Effector memory CD8-positive, alpha-beta T cell (primary cell): Measurements from ENCODE around the gene BMP7.
A peak's percentile ranks its signal among the peaks of the same experiment; 100 is the strongest.
"Not testable (repeated sequence)": the region's sequence is repeated elsewhere in the genome, so short reads cannot be mapped to it uniquely, and the experiment has no call there.

Experiments
- ATAC-seq: fragments of 150-1000 bp; cut with Tn5 transposase; replicated peaks from 2 replicates; pipeline ENCODE4 v1.10.0; 2021; ENCODE audit warnings: mild to moderate bottlenecking, moderate library complexity
- DNase-seq, 3 experiments: peaks; one replicate each; pipeline ENCODE4 v3.0.0; 2021
- H3K27ac Mint-ChIP-seq, 2 donors: one replicate each; pipeline ENCODE4 v1.8.0; 2022; ENCODE audit warnings: mild to moderate bottlenecking in 2 of 2, mixed read lengths in 2 of 2, moderate library complexity in 2 of 2
- H3K27me3 Mint-ChIP-seq, 2 donors: one replicate each; pipeline ENCODE4 v1.8.0; 2022; ENCODE audit warnings: mixed read lengths in 2 of 2
- H3K36me3 Mint-ChIP-seq: one replicate; pipeline ENCODE4 v1.8.0; 2022; ENCODE audit warnings: mild to moderate bottlenecking, moderate library complexity, mixed read lengths; ENCODE audit not compliant: insufficient read depth
- H3K4me1 Mint-ChIP-seq, 2 donors: one replicate each; pipeline ENCODE4 v1.8.0; 2022; ENCODE audit warnings: low read depth in 2 of 2, mixed read lengths in 2 of 2
- H3K4me3 Mint-ChIP-seq, 2 donors: one replicate each; pipeline ENCODE4 v1.8.0; 2022; ENCODE audit warnings: mild to moderate bottlenecking in 2 of 2, mixed read lengths in 2 of 2, moderate library complexity in 2 of 2
- H3K9me3 Mint-ChIP-seq, 2 donors: one replicate each; pipeline ENCODE4 v1.8.0; 2022; ENCODE audit warnings: mixed read lengths in 2 of 2

The BMP7 gene

DNA sequence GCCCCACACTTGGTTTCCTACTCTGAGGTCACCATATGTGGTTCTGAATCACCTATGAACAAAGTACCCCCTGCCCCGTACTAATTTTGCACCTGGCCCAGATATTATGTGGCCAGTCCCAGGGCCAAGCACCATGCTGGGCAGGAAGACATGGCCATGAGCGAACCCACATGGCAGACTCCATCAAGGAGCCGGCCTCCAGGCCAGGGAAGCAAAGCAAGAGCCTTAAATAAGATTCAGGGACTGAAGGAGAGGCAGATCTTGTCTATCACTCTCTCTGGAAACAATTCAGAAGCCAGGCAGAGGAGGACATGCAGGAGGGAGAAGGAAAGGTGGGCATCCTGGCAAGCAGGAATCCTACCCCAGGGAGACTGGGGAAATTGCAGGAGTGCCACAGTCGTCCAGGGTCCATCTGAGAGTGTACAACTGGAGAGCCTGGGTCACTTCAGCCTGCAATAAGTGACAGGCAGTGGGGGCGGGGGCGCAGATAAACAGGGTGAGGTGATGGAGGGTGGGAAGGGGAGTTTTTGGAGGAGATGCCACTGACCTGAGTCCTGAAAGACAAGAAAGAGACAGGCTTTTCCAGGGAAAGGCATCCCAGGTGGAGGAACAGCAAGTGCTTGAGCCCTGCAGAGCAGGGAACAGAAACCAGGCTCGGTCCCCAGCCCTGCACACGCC is 2.1 kb upstream of the BMP7 start:
- H3K36me3 Mint-ChIP-seq = peaks cover 3% of the 10 kb centered on the region
- DNase-seq = no peak
- no peaks in the 10 kb centered on the region for H3K9me3 Mint-ChIP-seq
- no peak overlapping the region for H3K27ac Mint-ChIP-seq
- peaks cover 57 to 91% of the 10 kb centered on the region in 2 donors for H3K27me3 Mint-ChIP-seq
- no peak overlapping the region for H3K4me3 Mint-ChIP-seq
- peaks cover 4 to 7% of the 10 kb centered on the region in 2 donors for H3K4me1 Mint-ChIP-seq
- ATAC-seq = no peak

DNA sequence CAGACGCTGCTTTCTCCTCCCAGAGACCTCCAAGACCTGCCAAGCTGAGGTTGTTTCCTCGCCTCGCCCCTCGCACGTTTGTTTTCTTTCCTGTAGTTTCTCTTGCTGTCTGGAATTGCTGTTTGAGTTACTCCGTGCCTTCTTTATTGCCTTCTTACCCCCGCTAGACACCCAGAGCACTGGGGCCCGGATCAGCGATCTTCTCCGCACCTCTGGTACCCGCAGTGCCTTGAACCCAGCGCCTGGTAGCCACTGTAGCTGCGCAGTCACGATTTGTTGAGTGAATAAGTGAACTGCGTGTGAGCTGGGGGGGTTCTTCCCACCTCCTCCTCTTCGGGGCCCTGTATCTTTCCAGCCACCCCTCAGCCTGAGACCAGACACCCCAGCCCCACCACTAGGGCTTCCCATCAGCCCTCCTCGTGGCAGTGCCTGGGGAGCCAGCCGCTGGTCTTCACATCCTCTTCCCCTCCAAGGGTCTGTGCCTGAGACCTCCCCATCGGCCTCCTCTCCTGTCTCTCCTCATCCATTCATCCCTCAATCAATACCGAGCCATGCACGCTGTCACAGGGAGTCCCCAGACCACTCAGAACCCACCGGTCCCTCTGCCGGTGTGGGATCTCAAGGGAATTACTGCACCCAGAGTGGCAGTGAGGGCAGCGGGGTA is 849 bp upstream of the BMP7 start:
- H3K27ac Mint-ChIP-seq = no peak overlapping the region
- no peak for DNase-seq
- H3K4me1 Mint-ChIP-seq = peaks cover 4 to 7% of the 10 kb centered on the region in 2 donors
- H3K27me3 Mint-ChIP-seq = peaks cover 60 to 92% of the 10 kb centered on the region in 2 donors
- no peak for ATAC-seq
- H3K9me3 Mint-ChIP-seq = no peaks in the 10 kb centered on the region
- H3K36me3 Mint-ChIP-seq = peaks cover 3% of the 10 kb centered on the region
- H3K4me3 Mint-ChIP-seq = peak overlapping the region; percentile 1 to 32

DNA sequence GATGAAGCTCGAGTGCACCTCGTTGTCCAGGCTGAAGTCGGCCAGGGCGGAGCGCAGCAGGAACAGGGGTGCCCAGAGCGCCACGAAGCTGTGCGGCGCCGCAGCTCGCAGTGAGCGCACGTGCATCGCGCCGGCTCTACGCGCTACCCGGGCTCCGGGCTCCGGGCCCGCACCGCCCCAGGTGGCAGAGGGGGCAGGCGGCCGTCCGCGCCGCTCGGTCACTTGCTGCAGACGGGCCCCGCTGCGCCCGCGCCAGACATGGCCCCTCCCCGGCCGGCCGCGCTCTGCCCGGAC is 497 bp downstream of the BMP7 start:
- DNase-seq = no peak
- peaks cover 4 to 7% of the 10 kb centered on the region in 2 donors for H3K4me1 Mint-ChIP-seq
- H3K9me3 Mint-ChIP-seq = no peaks in the 10 kb centered on the region
- H3K27me3 Mint-ChIP-seq = peaks cover 72 to 92% of the 10 kb centered on the region in 2 donors
- no peak overlapping the region for H3K4me3 Mint-ChIP-seq
- no peak overlapping the region for H3K27ac Mint-ChIP-seq
- H3K36me3 Mint-ChIP-seq = peaks cover 3% of the 10 kb centered on the region
- ATAC-seq = no peak

- Mint-ChIP-seq H3K4me1 (peaks cover 4 to 7% of the 10 kb centered on the region in 2 donors), H3K9me3 (no peaks in the 10 kb centered on the region), H3K36me3 (peaks cover 3% of the 10 kb centered on the region), H3K27ac (no peak overlapping the region), H3K4me3 (no peak overlapping the region), H3K27me3 (peaks cover 74 to 92% of the 10 kb centered on the region in 2 donors)
- DNase-seq (no peak), ATAC-seq (no peak)
Observed at GRCh38 chr20:57265336-57265996, 975 bp downstream of the BMP7 start.

DNA sequence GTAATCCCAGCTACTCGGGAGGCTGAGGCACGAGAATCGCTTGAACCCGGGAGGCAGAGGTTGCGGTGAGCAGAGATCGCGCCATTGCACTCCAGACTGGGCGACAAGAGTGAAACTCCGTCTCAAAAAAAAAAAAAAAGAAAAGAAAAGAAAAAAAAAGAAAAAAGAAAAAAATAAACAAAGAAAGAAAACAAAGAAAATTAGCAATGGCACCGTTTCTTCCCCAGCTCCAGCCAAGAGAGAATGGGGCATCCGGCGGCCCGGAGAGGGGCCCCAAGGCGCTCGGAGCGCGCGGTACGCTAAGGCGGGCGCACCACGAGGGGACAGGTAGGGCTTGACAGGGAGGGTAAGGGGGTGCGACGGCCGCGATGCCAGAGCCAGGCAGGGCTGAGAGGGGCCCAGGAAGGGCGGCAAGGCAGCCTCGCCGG is 1.5 kb downstream of the BMP7 start:
- H3K27ac Mint-ChIP-seq, H3K4me3 Mint-ChIP-seq, DNase-seq, H3K9me3 Mint-ChIP-seq, H3K4me1 Mint-ChIP-seq, ATAC-seq, H3K36me3 Mint-ChIP-seq: not testable (repeated sequence)
- peaks cover 74 to 92% of the 10 kb centered on the region in 2 donors for H3K27me3 Mint-ChIP-seq

DNA sequence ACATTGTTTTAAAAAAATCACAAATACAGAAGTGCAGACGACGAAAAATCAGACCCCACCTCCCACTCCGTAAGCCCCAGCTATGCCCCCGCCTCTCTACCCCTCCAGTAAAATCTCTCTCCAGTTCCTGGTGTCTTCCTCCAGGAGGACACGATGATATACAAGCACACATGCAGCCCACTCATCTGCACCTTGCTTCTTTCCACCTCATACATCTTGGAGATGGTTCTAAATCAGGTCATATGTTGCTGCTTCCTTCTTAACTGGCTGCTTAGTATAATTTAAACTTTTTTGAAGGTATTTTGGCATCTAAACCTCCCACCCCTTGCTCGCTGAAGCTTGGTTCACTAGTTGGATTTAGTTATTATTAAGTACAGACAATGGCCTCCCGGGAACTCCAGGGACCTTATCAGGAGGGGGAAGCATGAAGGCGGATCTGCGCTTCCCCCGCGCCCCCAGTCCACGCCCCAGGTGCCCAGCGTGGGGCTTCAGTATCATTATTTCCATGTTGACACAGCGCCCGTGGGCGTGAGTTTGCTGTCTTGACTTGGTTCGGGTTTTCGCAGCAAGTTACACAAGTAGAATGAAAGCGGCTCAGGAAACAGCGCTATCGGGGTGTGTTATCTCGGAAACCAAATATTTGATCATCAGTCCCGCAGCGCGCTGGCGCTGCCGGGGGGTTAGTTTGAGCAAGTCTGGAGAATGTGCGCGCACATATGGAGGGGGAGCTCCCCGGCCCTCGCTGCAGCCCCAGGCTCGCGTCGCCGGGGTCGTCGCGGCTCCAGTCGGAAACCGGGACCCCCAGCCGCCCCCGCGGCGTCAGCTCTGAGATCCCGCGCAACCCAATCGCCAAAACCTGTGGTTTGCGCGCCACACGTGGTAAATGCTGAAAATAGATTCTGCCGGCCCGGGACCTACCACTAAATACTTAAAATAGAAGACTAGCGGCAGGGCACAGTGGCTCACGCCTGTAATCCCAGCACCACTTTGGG is 2.3 kb downstream of the BMP7 start:
- Mint-ChIP-seq H3K9me3 (no peaks in the 10 kb centered on the region), H3K27me3 (peaks cover 73 to 92% of the 10 kb centered on the region in 2 donors), H3K27ac (no peak overlapping the region), H3K36me3 (peaks cover 3% of the 10 kb centered on the region), H3K4me1 (peaks cover 4 to 7% of the 10 kb centered on the region in 2 donors), H3K4me3 (no peak overlapping the region)
- no peak for ATAC-seq
- DNase-seq = no peak

- Mint-ChIP-seq H3K27ac (no peak overlapping the region), H3K9me3 (no peaks in the 10 kb centered on the region), H3K4me3 (no peak overlapping the region), H3K4me1 (peaks cover 4 to 7% of the 10 kb centered on the region in 2 donors), H3K27me3 (peaks cover 69 to 90% of the 10 kb centered on the region in 2 donors), H3K36me3 (peaks cover 3% of the 10 kb centered on the region)
- ATAC-seq (no peak), DNase-seq (no peak)
Observed at GRCh38 chr20:57262784-57263609, 3.4 kb downstream of the BMP7 start.

DNA sequence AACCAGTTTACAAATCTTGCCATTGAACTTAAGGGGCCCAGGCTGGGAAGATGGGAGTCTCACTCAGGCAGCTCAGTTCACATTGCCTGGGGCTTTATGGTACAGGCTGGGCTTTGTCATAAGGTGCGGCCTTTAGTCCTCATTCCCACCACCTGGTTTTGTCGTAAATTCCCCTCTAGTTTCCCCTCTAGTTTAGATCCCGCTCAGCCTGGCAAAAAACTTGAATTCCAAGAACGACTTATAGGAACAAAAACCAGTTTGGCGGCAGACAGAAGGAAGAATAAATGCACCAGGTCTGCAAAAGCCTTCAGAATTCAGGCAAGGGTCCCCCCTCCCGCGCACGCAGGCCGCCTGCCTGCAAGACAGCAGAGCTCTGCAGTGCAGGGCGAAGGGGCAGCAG is 4.1 kb downstream of the BMP7 start:
- no peak for ATAC-seq
- H3K4me3 Mint-ChIP-seq = no peak overlapping the region
- peaks cover 1 to 5% of the 10 kb centered on the region in 2 donors for H3K4me1 Mint-ChIP-seq
- H3K27ac Mint-ChIP-seq = no peak overlapping the region
- peaks cover 68 to 90% of the 10 kb centered on the region in 2 donors for H3K27me3 Mint-ChIP-seq
- no peaks in the 10 kb centered on the region for H3K36me3 Mint-ChIP-seq
- no peaks in the 10 kb centered on the region for H3K9me3 Mint-ChIP-seq
- no peak for DNase-seq

DNA sequence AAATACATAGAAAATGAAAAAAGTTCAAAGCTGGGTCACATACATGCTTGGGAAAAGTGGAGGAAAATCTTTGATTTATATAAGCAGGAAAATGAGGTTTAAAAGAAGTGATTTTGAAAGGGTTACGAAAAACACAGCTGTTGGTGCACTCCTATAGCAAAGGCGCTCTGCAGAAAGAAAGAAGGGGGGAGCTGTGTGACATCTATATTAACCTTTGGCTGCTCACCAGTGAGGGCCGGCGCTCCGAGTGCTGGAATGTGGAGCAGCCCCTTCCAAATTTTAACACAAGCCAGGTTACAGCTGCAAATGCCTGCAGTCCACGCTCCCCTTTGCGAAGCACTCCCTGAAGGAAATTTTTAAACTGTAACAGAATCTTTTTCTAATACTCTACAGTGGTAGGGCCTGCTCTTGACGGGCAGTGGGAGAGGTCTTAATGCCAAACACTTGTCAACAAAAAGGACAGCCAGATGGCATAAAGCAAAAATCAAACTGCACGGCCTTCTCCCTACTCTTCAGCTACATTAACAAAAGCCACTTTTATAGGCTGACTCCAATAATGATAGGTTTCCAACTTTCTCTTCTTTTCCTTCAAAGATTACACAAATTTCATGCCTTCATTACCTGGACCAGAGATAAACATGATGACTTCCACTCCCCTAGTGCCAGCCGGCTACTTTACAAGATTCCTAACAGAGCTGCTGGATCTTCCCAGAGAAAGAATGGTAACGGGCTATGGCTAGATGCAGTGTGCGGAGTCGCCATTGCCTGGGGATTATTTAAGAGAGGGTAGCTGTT is 4.8 kb downstream of the BMP7 start:
- Mint-ChIP-seq H3K4me3 (no peak overlapping the region), H3K4me1 (no peaks in the 10 kb centered on the region), H3K36me3 (no peaks in the 10 kb centered on the region), H3K27ac (no peak overlapping the region), H3K27me3 (peaks cover 61 to 90% of the 10 kb centered on the region in 2 donors), H3K9me3 (no peaks in the 10 kb centered on the region)
- DNase-seq (no peak), ATAC-seq (no peak)

- Mint-ChIP-seq H3K27ac (no peak overlapping the region), H3K36me3 (no peaks in the 10 kb centered on the region), H3K4me1 (no peaks in the 10 kb centered on the region), H3K4me3 (no peak overlapping the region), H3K9me3 (no peaks in the 10 kb centered on the region), H3K27me3 (peaks cover 61 to 90% of the 10 kb centered on the region in 2 donors)
- DNase-seq (no peak), ATAC-seq (no peak)
Observed at GRCh38 chr20:57260934-57261333, 5.5 kb downstream of the BMP7 start.

DNA sequence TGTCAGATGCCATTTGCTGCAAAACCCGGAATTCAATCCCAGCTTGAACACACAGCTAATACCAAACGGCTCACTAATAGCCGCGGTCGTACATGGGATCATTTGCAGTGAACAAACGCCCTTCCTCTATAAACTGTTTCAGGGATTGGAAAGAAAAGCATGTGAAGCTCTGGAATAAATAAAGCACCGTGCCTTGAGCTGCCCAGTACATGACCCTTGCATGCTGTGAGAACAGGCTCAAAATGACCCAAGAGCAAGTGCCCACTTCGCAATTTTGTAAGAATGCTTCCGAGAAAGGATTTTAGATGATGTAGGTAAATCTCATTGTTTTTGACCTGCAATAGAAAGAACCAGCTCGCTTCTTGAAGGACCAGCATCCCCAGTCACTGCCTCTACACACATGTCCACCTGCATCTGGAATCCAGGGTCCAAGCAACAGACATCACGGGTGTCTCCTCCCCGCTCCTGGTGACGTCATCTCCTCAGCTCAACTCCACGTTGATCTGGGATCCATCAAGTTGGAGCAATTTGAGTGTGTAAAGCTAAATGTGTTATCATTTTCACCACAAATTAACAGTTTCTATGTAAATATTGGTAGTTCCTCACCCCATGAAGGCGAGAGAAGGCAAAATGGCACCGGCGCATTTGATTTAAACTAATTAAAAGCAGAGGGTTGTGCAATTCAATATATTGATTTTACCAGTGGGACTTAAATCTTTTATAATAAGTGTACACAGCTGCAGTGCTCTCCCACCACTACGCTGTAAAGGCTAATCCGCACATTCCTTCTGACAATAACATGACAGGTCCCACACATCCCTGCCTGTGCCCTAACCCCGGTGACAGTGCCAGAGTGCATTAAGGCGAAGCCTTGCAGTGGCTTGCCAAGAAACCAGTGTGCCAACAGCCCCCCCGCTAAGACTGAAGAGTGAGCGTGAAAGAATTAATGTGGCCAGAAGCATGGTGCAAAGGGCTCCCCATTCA is 6.2 kb downstream of the BMP7 start:
- no peak overlapping the region for H3K27ac Mint-ChIP-seq
- no peak for ATAC-seq
- H3K27me3 Mint-ChIP-seq = peaks cover 62 to 90% of the 10 kb centered on the region in 2 donors
- no peak overlapping the region for H3K4me3 Mint-ChIP-seq
- no peaks in the 10 kb centered on the region for H3K9me3 Mint-ChIP-seq
- DNase-seq = no peak
- no peaks in the 10 kb centered on the region for H3K36me3 Mint-ChIP-seq
- H3K4me1 Mint-ChIP-seq = no peaks in the 10 kb centered on the region
